Neuronal stem cell (in vitro differentiated cells): ENCODE data around the gene KBTBD4.

Source experiments
- DNase-seq: peaks from one replicate; pipeline ENCODE4 v3.0.0-alpha.2; 2013; ENCODE audit warnings: low spot score
- H2AFZ ChIP-seq: one replicate; pipeline ENCODE4 v1.6.1; 2013; ENCODE audit warnings: mild to moderate bottlenecking, low read length, inconsistent platforms
- H2AK5ac ChIP-seq: 2 replicates; pipeline ENCODE4 v1.6.1; 2013; ENCODE audit warnings: low read depth, mild to moderate bottlenecking, inconsistent platforms, low read length, moderate library complexity, mixed read lengths
- H2BK120ac ChIP-seq: 2 replicates; pipeline ENCODE4 v1.6.1; 2013; ENCODE audit warnings: low read depth, mild to moderate bottlenecking, inconsistent platforms, low read length, moderate library complexity, mixed read lengths
- H2BK12ac ChIP-seq: one replicate; pipeline ENCODE4 v1.6.1; 2013; ENCODE audit warnings: low read length, inconsistent platforms
- H2BK15ac ChIP-seq: 2 replicates; pipeline ENCODE4 v1.6.1; 2013; ENCODE audit warnings: mild to moderate bottlenecking, low read length, inconsistent platforms, mixed read lengths
- H2BK5ac ChIP-seq: one replicate; pipeline ENCODE4 v1.6.1; 2013; ENCODE audit warnings: inconsistent platforms, mild to moderate bottlenecking, low read length, moderate library complexity
- H3K14ac ChIP-seq: one replicate; pipeline ENCODE4 v1.6.1; 2013; ENCODE audit warnings: low read length, inconsistent platforms
- H3K18ac ChIP-seq: 2 replicates; pipeline ENCODE4 v1.6.1; 2013; ENCODE audit warnings: low read length, inconsistent platforms
- H3K23ac ChIP-seq: 2 replicates; pipeline ENCODE4 v1.6.1; 2013; ENCODE audit warnings: low read depth, mild to moderate bottlenecking, mixed read lengths, low read length, inconsistent platforms; ENCODE audit not compliant: poor library complexity
- H3K27ac ChIP-seq: replicated peaks from 3 replicates; pipeline ENCODE4 v1.5.1; 2013; ENCODE audit warnings: low read length, inconsistent platforms
- H3K27me3 ChIP-seq, 3 experiments: 2 replicates each; pipeline ENCODE4 v1.6.1; 2013; ENCODE audit warnings: low read length in 3 of 3, mild to moderate bottlenecking in 2 of 3, inconsistent platforms in 1 of 3, low read depth in 1 of 3, mixed read lengths in 1 of 3, moderate library complexity in 1 of 3; ENCODE audit not compliant: control insufficient read depth in 3 of 3, insufficient read depth in 3 of 3
- H3K36me3 ChIP-seq, 2 donors: replicated peaks in 1 of 2; 2 replicates each; pipeline ENCODE4 v1.6.1; 2013; ENCODE audit warnings: low read length in 2 of 2; ENCODE audit not compliant: control insufficient read depth in 2 of 2, insufficient read depth in 2 of 2
- H3K4ac ChIP-seq: 2 replicates; pipeline ENCODE4 v1.6.1; 2013; ENCODE audit warnings: inconsistent platforms, mild to moderate bottlenecking, low read length, moderate library complexity
- H3K4me1 ChIP-seq, 2 donors: 1 replicate in 1 of 2; 2 replicates in 1 of 2; pipeline ENCODE4 v1.6.1; 2013; ENCODE audit warnings: low read length in 2 of 2, low read depth in 1 of 2; ENCODE audit not compliant: control insufficient read depth in 2 of 2, insufficient read depth in 1 of 2
- H3K4me2 ChIP-seq: one replicate; pipeline ENCODE4 v1.6.1; 2013; ENCODE audit warnings: mild to moderate bottlenecking, low read length, inconsistent platforms; ENCODE audit not compliant: insufficient read depth, poor library complexity, severe bottlenecking
- H3K4me3 ChIP-seq, 2 donors: 2 replicates each; pipeline ENCODE4 v1.5.1; 2013; ENCODE audit warnings: low read length in 2 of 2, mild to moderate bottlenecking in 2 of 2, inconsistent platforms in 1 of 2, moderate library complexity in 1 of 2
- H3K79me1 ChIP-seq: one replicate; pipeline ENCODE4 v1.6.1; 2013; ENCODE audit warnings: low read depth, mild to moderate bottlenecking, inconsistent platforms, low read length, moderate library complexity
- H3K9ac ChIP-seq: one replicate; pipeline ENCODE4 v1.6.1; 2013; ENCODE audit warnings: mild to moderate bottlenecking, low read depth, low read length, inconsistent platforms; ENCODE audit not compliant: poor library complexity
- H3K9me3 ChIP-seq, 2 donors: replicated peaks in 1 of 2; 2 replicates each; pipeline versions ENCODE3 to v1.6.1; 2013; ENCODE audit warnings: low read length in 2 of 2, mild to moderate bottlenecking in 2 of 2, inconsistent platforms in 1 of 2, low read depth in 1 of 2, mixed read lengths in 1 of 2, moderate library complexity in 1 of 2; ENCODE audit not compliant: control insufficient read depth in 2 of 2, insufficient read depth in 1 of 2
- H4K8ac ChIP-seq: one replicate; pipeline ENCODE4 v1.6.1; 2013; ENCODE audit warnings: low read depth, mild to moderate bottlenecking, inconsistent platforms, low read length, moderate library complexity
- H4K91ac ChIP-seq: one replicate; pipeline ENCODE4 v1.6.1; 2013; ENCODE audit warnings: low read length, low read depth, mild to moderate bottlenecking, inconsistent platforms; ENCODE audit not compliant: poor library complexity
- WGBS, 2 donors: extraction: QIAGEN DNeasy Blood & Tissue Kit; methylation state at CpG; one replicate each; pipeline ENCODE4 v1.1.7; 2013; ENCODE audit warnings: missing lambda C conversion rate in 2 of 2, mixed read lengths in 1 of 2; ENCODE audit not compliant: insufficient read length in 2 of 2, insufficient replicate concordance in 1 of 2; ENCODE audit errors: extremely low coverage in 2 of 2; 5-methylcytosine and 5-hydroxymethylcytosine counted together

Gene KBTBD4

DNA sequence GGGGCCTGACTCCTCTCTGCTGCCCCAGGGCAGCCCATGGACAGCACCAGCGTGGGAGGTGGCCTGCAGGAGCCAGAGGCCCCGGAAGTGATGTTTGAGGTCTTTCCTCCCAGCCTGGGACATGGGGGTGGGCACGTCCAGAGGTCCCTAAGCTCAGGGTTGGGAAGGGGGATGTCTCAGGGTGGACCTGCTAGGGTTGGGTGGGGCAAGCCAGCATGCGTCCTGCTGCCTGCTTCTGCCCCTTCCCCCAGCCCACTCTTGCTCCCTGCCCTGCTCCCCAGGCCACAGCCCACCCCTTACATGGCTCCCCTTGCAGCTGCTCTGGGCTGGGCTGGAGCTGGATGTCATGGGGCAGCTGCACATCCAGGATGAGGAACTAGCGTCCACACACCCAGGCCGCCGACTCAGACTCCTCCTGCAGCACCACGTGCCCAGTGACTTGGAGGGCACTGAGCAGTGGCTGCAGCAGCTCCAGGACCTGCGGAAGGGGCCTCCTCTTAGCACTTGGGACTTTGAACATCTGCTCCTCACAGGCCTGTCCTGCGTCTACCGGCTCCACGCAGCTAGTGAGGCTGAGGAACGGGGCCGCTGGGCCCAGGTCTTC, 9.1 kb upstream of the KBTBD4 start:
- H3K9ac ChIP-seq = no peak overlapping the region
- no peak overlapping the region for H3K4ac ChIP-seq
- peak overlapping the region; percentile 42 for H2BK5ac ChIP-seq
- no peak overlapping the region for H4K91ac ChIP-seq
- H4K8ac ChIP-seq = no peak overlapping the region
- H3K27me3 ChIP-seq = peaks cover 0 to 3% (median 0%) of the 10 kb centered on the region in 3 experiments
- DNase-seq = no peak
- no peak overlapping the region for H2BK120ac ChIP-seq
- H3K23ac ChIP-seq = no peak overlapping the region
- peaks cover 4% of the 10 kb centered on the region for H3K79me1 ChIP-seq
- H2BK12ac ChIP-seq = no peak overlapping the region
- no peak overlapping the region for H3K18ac ChIP-seq
- no peak overlapping the region for H2AFZ ChIP-seq
- no peak overlapping the region for H3K27ac ChIP-seq
- H2AK5ac ChIP-seq = no peak overlapping the region
- H3K9me3 ChIP-seq = no peaks in the 10 kb centered on the region
- H3K4me2 ChIP-seq = no peak overlapping the region
- H3K4me3 ChIP-seq = peak overlapping the region in 1 of 2 donors; percentile 26
- peaks cover 14 to 25% of the 10 kb centered on the region in 2 donors for H3K36me3 ChIP-seq
- H2BK15ac ChIP-seq = no peak overlapping the region
- no CpG with 5 or more reads among the region's 14 CpGs for WGBS, 2 donors
- peaks cover 1 to 14% of the 10 kb centered on the region in 2 donors for H3K4me1 ChIP-seq
- H3K14ac ChIP-seq = no peak overlapping the region

DNA sequence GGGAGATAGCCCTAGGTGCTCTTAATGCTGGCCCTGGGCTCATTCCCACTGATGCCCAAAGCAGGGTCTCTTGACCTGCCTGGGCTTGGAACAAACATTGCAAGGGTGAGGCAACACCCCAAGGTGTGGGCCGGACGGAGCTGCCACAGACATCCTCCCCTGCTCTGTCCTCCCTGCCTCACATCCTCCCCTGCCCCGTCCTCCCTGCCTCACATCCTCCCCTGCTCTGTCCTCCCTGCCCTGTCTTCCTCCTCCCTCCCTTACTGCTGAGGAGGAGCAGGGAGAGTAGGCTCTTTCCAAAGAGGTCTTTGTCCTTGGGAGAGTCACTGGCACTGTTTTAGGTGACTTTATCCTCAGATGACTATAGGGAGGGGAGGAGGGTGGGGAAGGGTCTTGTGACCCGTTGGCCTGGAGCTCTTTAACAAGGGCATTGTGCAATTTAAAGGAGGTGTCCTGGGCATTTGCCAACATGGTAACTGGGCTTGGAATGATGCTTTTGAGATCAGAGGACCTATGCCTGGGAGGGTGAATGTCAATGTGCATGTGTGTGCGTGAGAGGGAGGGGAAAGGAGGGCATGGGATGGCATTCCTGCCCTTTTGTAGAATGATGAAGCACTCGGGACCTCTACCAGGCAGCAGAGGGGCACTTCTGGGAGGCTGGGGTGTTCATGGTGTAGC, 8.4 kb upstream of the KBTBD4 start:
- Histone ChIP-seq H3K27me3 (no peaks in the 10 kb centered on the region), H2BK15ac (no peak overlapping the region), H4K8ac (no peak overlapping the region), H3K4me3 (no peak overlapping the region), H3K14ac (no peak overlapping the region), H3K9ac (peak overlapping the region; percentile 74), H3K9me3 (no peaks in the 10 kb centered on the region), H2BK12ac (no peak overlapping the region), H2AFZ (no peak overlapping the region), H2BK120ac (no peak overlapping the region), H3K36me3 (peaks cover 19 to 32% of the 10 kb centered on the region in 2 donors), H3K4ac (no peak overlapping the region), H3K23ac (no peak overlapping the region), H3K18ac (no peak overlapping the region), H3K79me1 (peaks cover 4% of the 10 kb centered on the region), H2BK5ac (no peak overlapping the region), H3K27ac (no peak overlapping the region), H3K4me2 (no peak overlapping the region), H4K91ac (no peak overlapping the region), H3K4me1 (peaks cover 1 to 9% of the 10 kb centered on the region in 2 donors), H2AK5ac (no peak overlapping the region)
- WGBS, 2 donors = no CpG with 5 or more reads among the region's 6 CpGs
- no peak for DNase-seq

DNA sequence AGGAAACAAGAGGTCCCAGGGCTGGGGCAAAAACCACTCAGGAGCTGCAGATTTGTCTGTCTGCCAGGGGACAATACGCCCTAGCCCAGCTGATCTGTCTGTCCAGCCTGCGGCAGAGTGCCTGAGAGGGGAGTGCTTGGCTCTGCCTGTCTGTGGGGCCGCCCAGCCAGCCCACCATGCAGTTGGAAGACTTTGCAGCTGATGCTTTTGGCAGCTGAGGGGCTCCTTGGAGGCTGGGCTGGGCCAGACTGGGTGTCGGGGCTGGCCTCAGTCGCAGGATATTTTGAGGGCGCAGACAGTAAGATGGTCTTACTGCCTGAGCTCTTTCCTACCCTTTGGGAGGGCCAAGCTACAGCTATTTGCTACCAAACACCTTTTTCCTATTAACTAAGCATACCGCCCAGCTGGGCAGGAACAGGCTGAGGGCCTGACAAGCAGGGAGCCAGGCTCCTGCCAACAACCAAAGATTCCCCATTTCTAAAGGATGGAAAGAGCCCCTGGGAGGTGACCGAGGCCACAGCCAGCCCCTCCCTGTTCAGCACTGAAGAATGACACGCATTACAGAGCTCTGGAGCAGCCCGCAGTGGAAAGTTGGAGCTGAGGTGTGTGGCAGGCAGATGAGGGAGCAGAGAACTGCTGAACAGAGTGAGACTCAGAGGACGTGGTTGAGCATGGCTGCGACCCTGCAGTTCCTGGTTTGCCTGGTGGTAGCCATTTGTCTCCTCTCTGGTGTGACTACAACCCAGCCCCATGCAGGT, 7.5 kb upstream of the KBTBD4 start, which contains the start of gene FAM180B:
TSS of gene FAM180B (plus strand) at position 581 of the 758 bp plus-strand sequence. CDS start at position 672, 91 bp downstream.
- Histone ChIP-seq H4K91ac (no peak within 1 kb of the TSS), H2AK5ac (no peak within 1 kb of the TSS), H3K4ac (no peak within 1 kb of the TSS), H2BK15ac (no peak within 1 kb of the TSS), H3K4me2 (no peak within 1 kb of the TSS), H3K4me1 (peaks cover 1 to 2% of the 10 kb centered on the region in 2 donors), H3K4me3 (no peak within 1 kb of the TSS), H3K79me1 (peaks cover 4% of the 10 kb centered on the region), H3K36me3 (peaks cover 27 to 41% of the 10 kb centered on the region in 2 donors), H3K9me3 (no peaks in the 10 kb centered on the region), H3K27me3 (no peaks in the 10 kb centered on the region), H2AFZ (no peak within 1 kb of the TSS), H4K8ac (no peak within 1 kb of the TSS), H3K14ac (no peak within 1 kb of the TSS), H2BK12ac (no peak within 1 kb of the TSS), H3K23ac (no peak within 1 kb of the TSS), H2BK5ac (peak within 1 kb of the TSS; percentile 82), H3K18ac (no peak within 1 kb of the TSS), H2BK120ac (no peak within 1 kb of the TSS), H3K9ac (peak within 1 kb of the TSS; percentile 74), H3K27ac (no peak within 1 kb of the TSS)
- DNase-seq = no peak
- no CpG with 5 or more reads among the region's 12 CpGs for WGBS, 2 donors

DNA sequence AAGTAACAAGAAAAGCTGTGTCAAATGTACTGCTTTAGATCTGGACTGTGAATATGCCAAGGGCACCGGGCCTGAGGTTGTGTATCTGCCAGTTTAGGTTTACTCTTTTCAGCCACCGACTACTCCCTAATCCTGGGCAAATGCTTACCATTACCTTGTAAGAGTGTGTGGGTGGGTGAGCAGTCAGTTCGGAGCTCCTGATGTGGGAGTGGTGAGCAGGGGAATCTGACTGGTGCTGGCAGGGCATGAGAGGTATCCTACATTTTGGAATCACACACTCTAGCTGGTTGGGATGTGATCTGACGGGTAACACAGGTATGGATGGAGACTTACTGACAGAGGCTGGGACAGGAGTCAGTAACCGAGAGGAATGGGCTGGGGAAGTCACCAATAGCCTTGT, 5.1 kb upstream of the KBTBD4 start:
- no peak overlapping the region for H2BK120ac ChIP-seq
- no peak for DNase-seq
- H3K27ac ChIP-seq = no peak overlapping the region
- H3K4me1 ChIP-seq = peaks cover 8% of the 10 kb centered on the region in 2 donors
- H3K36me3 ChIP-seq = peaks cover 33 to 53% of the 10 kb centered on the region in 2 donors
- H3K4me3 ChIP-seq = no peak overlapping the region
- H3K4ac ChIP-seq = no peak overlapping the region
- peaks cover 11% of the 10 kb centered on the region for H3K79me1 ChIP-seq
- no peaks in the 10 kb centered on the region for H3K27me3 ChIP-seq
- no peak overlapping the region for H3K23ac ChIP-seq
- no peak overlapping the region for H3K18ac ChIP-seq
- H2AK5ac ChIP-seq = no peak overlapping the region
- H3K14ac ChIP-seq = no peak overlapping the region
- H4K91ac ChIP-seq = no peak overlapping the region
- no peak overlapping the region for H3K4me2 ChIP-seq
- H3K9ac ChIP-seq = no peak overlapping the region
- H2BK12ac ChIP-seq = no peak overlapping the region
- H2BK5ac ChIP-seq = no peak overlapping the region
- no peak overlapping the region for H2AFZ ChIP-seq
- H2BK15ac ChIP-seq = no peak overlapping the region
- peaks cover 0 to 1% of the 10 kb centered on the region in 2 donors for H3K9me3 ChIP-seq
- WGBS, 2 donors = no CpG with 5 or more reads among the region's 5 CpGs
- no peak overlapping the region for H4K8ac ChIP-seq
